Inflammatory macrophage treated with lipopolysaccharide for 4 hours (primary cell): ENCODE measurements around the gene PATE1.

ENCODE experiments used
- DNase-seq: peaks from one replicate; pipeline ENCODE4 v3.0.0-alpha.2; 2020

Gene PATE1

GRCh38 chr11:125797641-125798040 lies 51.6 kb downstream of the PATE1 start:
- DNase-seq, result no peak
